ENCODE data around the gene STXBP4.

The STXBP4 gene

DNA sequence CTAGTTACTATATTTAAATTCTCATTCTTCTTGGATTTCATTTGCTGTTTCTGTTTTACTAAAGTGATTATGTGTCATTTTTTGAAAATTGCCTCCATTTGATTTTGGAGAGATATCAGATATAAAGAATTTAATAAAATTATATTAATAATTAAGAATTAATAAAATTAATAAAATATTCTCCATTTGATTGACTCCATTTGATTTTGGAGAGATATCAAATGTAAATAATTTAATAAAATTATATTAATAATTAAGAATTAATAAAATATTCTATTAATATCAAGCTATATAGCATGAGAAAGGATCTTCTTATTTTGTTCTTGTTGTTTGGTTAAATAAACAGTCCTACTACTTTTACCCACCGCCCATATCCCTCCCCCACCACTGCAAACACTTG, 23.0 kb downstream of the STXBP4 start:
- TF ChIP-seq CTCF (IDR thresholded peaks at IDR 0.05) (no peak), ZFX (IDR thresholded peaks at IDR 0.05; ENCODE audit: borderline replicate concordance) (no peak)
- no peak overlapping the region for H3K27ac ChIP-seq

- peak; percentile 81 for TF ChIP-seq CTCF (IDR thresholded peaks at IDR 0.05)
- no peak for TF ChIP-seq ZFX (IDR thresholded peaks at IDR 0.05; ENCODE audit: borderline replicate concordance)
Measured at GRCh38 chr17:54992797-54993639, 24.5 kb downstream of the STXBP4 start.

GRCh38 chr17:54996441-54996840, 27.9 kb downstream of the STXBP4 start:
- TF ChIP-seq ZFX (IDR thresholded peaks at IDR 0.05; ENCODE audit: borderline replicate concordance) (no peak), CTCF (IDR thresholded peaks at IDR 0.05) (no peak)
- no peak overlapping the region for H3K27ac ChIP-seq

More at GRCh38 chr17:54992797-54993639, 24.5 kb downstream of the STXBP4 start:
- H3K27ac ChIP-seq, result no peak overlapping the region

GRCh38 chr17:55002458-55002857, 33.9 kb downstream of the STXBP4 start:
- no peak overlapping the region for H3K27ac ChIP-seq
- no peak for TF ChIP-seq CTCF (IDR thresholded peaks at IDR 0.05)

DNA sequence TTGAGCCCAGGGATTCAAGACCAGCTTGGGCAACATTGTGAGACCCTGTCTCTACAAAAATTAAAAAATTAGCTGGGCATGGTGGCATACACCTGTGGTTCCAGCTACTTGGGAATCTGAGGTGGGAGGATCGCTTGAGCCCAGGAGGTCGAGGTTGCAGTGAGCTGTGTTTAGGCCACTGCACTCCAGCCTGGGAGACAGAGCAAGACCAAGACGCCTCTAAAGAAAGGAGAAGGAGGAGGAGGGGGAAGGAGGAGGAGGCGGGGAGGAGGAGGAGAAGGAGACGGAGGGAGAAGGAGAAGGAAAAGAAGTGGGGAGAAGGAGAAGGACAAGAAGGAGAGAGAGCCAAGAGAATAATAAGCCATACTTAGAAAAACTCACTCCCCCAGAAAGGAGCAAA, 35.9 kb downstream of the STXBP4 start:
- TF ChIP-seq CTCF (IDR thresholded peaks at IDR 0.05) (no peak), ZFX (IDR thresholded peaks at IDR 0.05; ENCODE audit: borderline replicate concordance) (no peak)
- no peak overlapping the region for H3K27ac ChIP-seq

DNA sequence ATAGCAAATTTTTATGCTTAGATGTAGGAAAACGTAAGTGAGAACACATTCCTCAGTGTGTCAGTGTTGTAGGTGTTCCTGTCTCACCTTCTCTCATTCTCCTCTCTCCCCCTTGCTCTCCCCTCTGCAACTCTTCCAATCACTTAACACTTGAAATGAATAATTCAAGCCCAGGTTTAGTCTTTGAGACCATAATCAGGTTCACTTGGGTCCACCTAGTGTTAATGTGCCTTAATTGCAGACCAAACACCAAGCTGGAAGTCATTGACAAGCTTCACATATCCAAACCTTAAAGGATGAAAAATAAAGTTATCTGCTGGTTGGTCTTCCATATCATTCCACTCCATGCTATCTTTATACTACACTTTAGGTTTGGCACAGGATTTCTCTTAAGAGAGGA, 37.0 kb downstream of the STXBP4 start:
- no peak overlapping the region for H3K27ac ChIP-seq
- TF ChIP-seq ZFX (IDR thresholded peaks at IDR 0.05; ENCODE audit: borderline replicate concordance), result no peak
- TF ChIP-seq CTCF (IDR thresholded peaks at IDR 0.05), result peak; percentile 60

GRCh38 chr17:55023626-55024025, 55.1 kb downstream of the STXBP4 start:
- no peak overlapping the region for H3K27ac ChIP-seq
- TF ChIP-seq CTCF (IDR thresholded peaks at IDR 0.05), result no peak
- no peak for TF ChIP-seq ZFX (IDR thresholded peaks at IDR 0.05; ENCODE audit: borderline replicate concordance)
